Measurements from ENCODE around the gene SFXN5. TPM values are rescaled to one million over a fixed set of nuclear protein-coding genes. Genes with fewer than 3 reads are reported as not detected.

SFXN5 gene
- total RNA-seq, 1 experiment from 2014 or later: 27.8 TPM

- H3K4me3 ChIP-seq (ENCODE audit: low read depth in 2 of 2, low read length in 2 of 2): no peak overlapping the region
- H3K27me3 ChIP-seq (ENCODE audit: control insufficient read depth, insufficient read depth, low read length): no peaks in the 10 kb centered on the region
- H3K36me3 ChIP-seq (ENCODE audit: control insufficient read depth, insufficient read depth, low read length): no peaks in the 10 kb centered on the region
- in situ Hi-C loops (cut with HindIII; ENCODE audit: low pct_unique_long_range_greater_than_20kb, low sequenced_read_pairs): no loop called here
- no TSS peak for BruUV-seq (replicated peaks)
- H3K9me3 ChIP-seq (ENCODE audit: control insufficient read depth, insufficient read depth, low read depth, low read length): no peaks in the 10 kb centered on the region
- ChIA-PET POLR2A (no interaction called here), CTCF (interaction anchor here (0.7 to 2.4 kb wide), 2 partner anchors 34 to 59 kb away, joined by 3 to 7 read pairs; no protein-coding TSS in a partner anchor)
- no peak for ATAC-seq
- intact Hi-C loops (cut with micrococcal nuclease; ENCODE audit: unreplicated experiment): no loop called here
- H3K27ac ChIP-seq (ENCODE audit: low read length): no peak overlapping the region
- H3K4me1 ChIP-seq (ENCODE audit: control insufficient read depth, insufficient read depth, low read length): no peaks in the 10 kb centered on the region
- no peak for DNase-seq (ENCODE audit: low read depth, low spot score)
- TF ChIP-seq REST (IDR thresholded peaks at IDR 0.05; ENCODE audit: insufficient read depth in 1 of 2, low read depth in 2 of 2, low read length in 1 of 2) (no peak), SIN3A (IDR thresholded peaks at IDR 0.05; ENCODE audit: borderline replicate concordance, insufficient read depth, low read depth, low read length) (no peak), TCF7L2 (IDR thresholded peaks at IDR 0.05; ENCODE audit: low read depth, low read length) (no peak), POLR2AphosphoS5 (IDR thresholded peaks at IDR 0.05; ENCODE audit: low read depth, low read length) (no peak), CTCF (IDR thresholded peaks at IDR 0.05) (no peak)
These were observed 119.2 kb downstream of the SFXN5 start for GRCh38 chr2:72952110-72952823.

GRCh38 chr2:72951303-72952095 lies 120.0 kb downstream of the SFXN5 start:
- ATAC-seq: no peak
- H3K27me3 ChIP-seq (ENCODE audit: control insufficient read depth, insufficient read depth, low read length): no peaks in the 10 kb centered on the region
- H3K27ac ChIP-seq (ENCODE audit: low read length): no peak overlapping the region
- no peak overlapping the region for H3K4me3 ChIP-seq (ENCODE audit: low read depth in 2 of 2, low read length in 2 of 2)
- no peaks in the 10 kb centered on the region for H3K36me3 ChIP-seq (ENCODE audit: control insufficient read depth, insufficient read depth, low read length)
- H3K4me1 ChIP-seq (ENCODE audit: control insufficient read depth, insufficient read depth, low read length): no peaks in the 10 kb centered on the region
- DNase-seq (ENCODE audit: low read depth, low spot score): no peak
- intact Hi-C loops (cut with micrococcal nuclease; ENCODE audit: unreplicated experiment): no loop called here
- H3K9me3 ChIP-seq (ENCODE audit: control insufficient read depth, insufficient read depth, low read depth, low read length): no peaks in the 10 kb centered on the region
- CTCF ChIA-PET: interaction anchor here (2.4 kb wide), 1 partner anchor 58 kb away, joined by 7 read pairs; no protein-coding TSS in a partner anchor
- in situ Hi-C loops (cut with HindIII; ENCODE audit: low pct_unique_long_range_greater_than_20kb, low sequenced_read_pairs): no loop called here
- TF ChIP-seq POLR2AphosphoS5 (IDR thresholded peaks at IDR 0.05; ENCODE audit: low read depth, low read length) (no peak), TCF7L2 (IDR thresholded peaks at IDR 0.05; ENCODE audit: low read depth, low read length) (no peak), REST (IDR thresholded peaks at IDR 0.05; ENCODE audit: insufficient read depth in 1 of 2, low read depth in 2 of 2, low read length in 1 of 2) (no peak), SIN3A (IDR thresholded peaks at IDR 0.05; ENCODE audit: borderline replicate concordance, insufficient read depth, low read depth, low read length) (no peak), CTCF (IDR thresholded peaks at IDR 0.05) (no peak)
- POLR2A ChIA-PET: interaction anchor here (0.5 kb wide), 1 partner anchor 244 kb away, joined by 7 read pairs; no protein-coding TSS in a partner anchor
- no TSS peak for BruUV-seq (replicated peaks)

Measured in Panc1 (cell line).